ENCODE measurements around the gene ECT2.
"Not testable (repeated sequence)": the region's sequence is repeated elsewhere in the genome, so short reads cannot be mapped to it uniquely, and the experiment has no call there.

The ECT2 gene

GRCh38 chr3:172853005-172853404 lies 102.5 kb downstream of the ECT2 start:
- TF ChIP-seq CTCF (IDR thresholded peaks at IDR 0.05; ENCODE audit: low read depth, low read length, missing control alignments), result no peak
- no peak overlapping the region for H3K27ac ChIP-seq
- no peaks in the 10 kb centered on the region for H3K36me3 ChIP-seq (replicated peaks)
- in situ Hi-C loops (cut with HindIII; ENCODE audit: low pct_ligation_motif_present, low sequenced_read_pairs), result no loop called here
- no peak overlapping the region for H3K4me3 ChIP-seq (ENCODE audit: low read depth, low read length)
- DNase-seq, result no peak
- no peaks in the 10 kb centered on the region for H3K27me3 ChIP-seq (replicated peaks)

GRCh38 chr3:172853921-172854666 lies 103.6 kb downstream of the ECT2 start:
- Histone ChIP-seq H3K27ac (no peak overlapping the region), H3K36me3 (replicated peaks) (no peaks in the 10 kb centered on the region), H3K4me3 (ENCODE audit: low read depth, low read length) (no peak overlapping the region), H3K27me3 (replicated peaks) (no peaks in the 10 kb centered on the region)
- DNase-seq, result no peak
- in situ Hi-C loops (cut with HindIII; ENCODE audit: low pct_ligation_motif_present, low sequenced_read_pairs), result no loop called here
- TF ChIP-seq CTCF (IDR thresholded peaks at IDR 0.05; ENCODE audit: low read depth, low read length, missing control alignments), result no peak

GRCh38 chr3:172855037-172855436 lies 104.5 kb downstream of the ECT2 start:
- TF ChIP-seq CTCF (IDR thresholded peaks at IDR 0.05; ENCODE audit: low read depth, low read length, missing control alignments), result no peak
- no peak for DNase-seq
- Histone ChIP-seq H3K4me3 (ENCODE audit: low read depth, low read length) (no peak overlapping the region), H3K36me3 (replicated peaks) (no peaks in the 10 kb centered on the region), H3K27ac (no peak overlapping the region), H3K27me3 (replicated peaks) (no peaks in the 10 kb centered on the region)
- in situ Hi-C loops (cut with HindIII; ENCODE audit: low pct_ligation_motif_present, low sequenced_read_pairs), result no loop called here

- no peaks in the 10 kb centered on the region for H3K27me3 ChIP-seq (replicated peaks)
- in situ Hi-C loops (cut with HindIII; ENCODE audit: low pct_ligation_motif_present, low sequenced_read_pairs), result no loop called here
- no peak overlapping the region for H3K4me3 ChIP-seq (ENCODE audit: low read depth, low read length)
- no peak for TF ChIP-seq CTCF (IDR thresholded peaks at IDR 0.05; ENCODE audit: low read depth, low read length, missing control alignments)
- DNase-seq, result peak; percentile 22
- no peaks in the 10 kb centered on the region for H3K36me3 ChIP-seq (replicated peaks)
- no peak overlapping the region for H3K27ac ChIP-seq
These were observed 106.5 kb downstream of the ECT2 start for GRCh38 chr3:172856795-172857742.

GRCh38 chr3:172859041-172859440 lies 108.5 kb downstream of the ECT2 start:
- in situ Hi-C loops (cut with HindIII; ENCODE audit: low pct_ligation_motif_present, low sequenced_read_pairs), result no loop called here
- no peak for TF ChIP-seq CTCF (IDR thresholded peaks at IDR 0.05; ENCODE audit: low read depth, low read length, missing control alignments)

GRCh38 chr3:172866726-172867350 lies 116.3 kb downstream of the ECT2 start:
- DNase-seq; H3K27ac ChIP-seq; H3K27me3 ChIP-seq (replicated peaks); H3K36me3 ChIP-seq (replicated peaks); in situ Hi-C loops (cut with HindIII; ENCODE audit: low pct_ligation_motif_present, low sequenced_read_pairs); H3K4me3 ChIP-seq (ENCODE audit: low read depth, low read length): not testable (repeated sequence)

More at GRCh38 chr3:172859041-172859440, 108.5 kb downstream of the ECT2 start:
- peak; percentile 7 for DNase-seq
- Histone ChIP-seq H3K27me3 (replicated peaks) (no peaks in the 10 kb centered on the region), H3K27ac (no peak overlapping the region), H3K36me3 (replicated peaks) (no peaks in the 10 kb centered on the region), H3K4me3 (ENCODE audit: low read depth, low read length) (no peak overlapping the region)
